Suppressor macrophage (primary cell): ENCODE data around the gene PIGP.
"Not testable (repeated sequence)": the region's sequence is repeated elsewhere in the genome, so short reads cannot be mapped to it uniquely, and the experiment has no call there.

Experiments
- DNase-seq, 4 experiments: peaks; one replicate each; pipeline ENCODE4 v3.0.0-alpha.2; 2020 to 2022
- total RNA-seq, 17 experiments: gene quantifications; one replicate each; lab custom pipeline; 2026; ENCODE audit warnings: mixed read lengths in 6 of 17, inconsistent platforms in 3 of 17; lab: John Stamatoyannopoulos, UW

Gene PIGP
- 4.4 to 18.9 (median 9.0) reads per million in 17 experiments for total RNA-seq

DNA sequence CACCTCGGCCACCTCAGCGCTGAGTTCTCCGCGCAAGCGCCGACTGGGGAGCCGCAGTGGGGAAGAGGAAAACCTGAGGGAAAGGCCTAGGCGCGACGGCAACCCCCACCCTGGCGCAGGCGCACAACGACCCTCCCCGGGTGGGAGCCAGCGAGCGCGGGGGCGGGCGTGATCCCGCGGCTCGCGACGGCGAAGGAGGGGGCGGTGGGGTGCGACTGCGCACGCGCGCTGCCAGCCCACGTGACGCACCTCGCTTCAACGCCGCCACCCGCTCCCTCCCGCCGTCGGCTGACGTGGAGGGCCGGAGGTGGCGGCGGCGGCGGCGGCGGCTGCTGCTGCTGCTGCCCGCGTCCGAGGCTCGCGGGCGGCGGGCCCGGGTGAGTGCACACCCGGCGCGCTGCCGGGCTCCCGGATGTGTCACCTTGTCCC lies at the start of gene PIGP, which contains the start of gene TTC3:
TSS of gene PIGP (minus strand) at position 84 of the 429 bp plus-strand sequence. CDS start 556 bp downstream, outside the sequence.
TSS of gene TTC3 (plus strand) at position 267 of the 429 bp plus-strand sequence. CDS start 14,004 bp downstream, outside the sequence.
- DNase-seq, result peak; percentile 97 to 99 (median 99)

GRCh38 chr21:37119421-37120218 lies 46.7 kb upstream of the PIGP start:
- DNase-seq, result no peak

DNA sequence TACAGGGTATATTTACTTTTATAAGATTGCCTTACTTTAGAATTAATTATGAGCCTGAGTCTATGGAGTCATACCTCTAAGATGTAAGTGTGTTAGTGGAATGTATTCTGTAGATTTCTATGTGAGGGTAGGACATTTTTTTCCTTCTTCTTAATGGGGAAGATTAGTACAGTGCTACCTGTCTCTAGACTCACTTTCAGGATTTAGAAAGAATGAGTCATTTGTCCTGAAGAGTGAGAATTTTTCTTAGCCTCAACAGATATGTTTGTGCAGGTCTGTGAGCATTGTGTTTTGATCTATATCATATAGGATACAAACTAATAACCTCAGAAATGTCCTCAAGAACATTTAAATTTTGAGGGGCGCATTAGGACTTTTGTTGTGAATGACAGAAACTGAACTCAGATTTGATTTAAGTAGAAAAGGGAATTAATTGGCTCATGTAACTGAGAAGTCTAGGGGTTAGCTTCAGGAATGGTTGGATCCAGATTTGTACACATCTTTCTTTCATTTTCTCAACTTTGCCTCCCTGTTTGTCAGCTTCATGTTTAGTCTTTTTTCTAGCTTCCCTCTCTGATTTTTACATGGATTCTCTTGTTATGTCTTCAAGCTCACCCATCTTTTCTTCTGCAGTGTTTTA lies 45.4 kb upstream of the PIGP start:
- DNase-seq, result no peak

GRCh38 chr21:37117204-37117603 lies 44.3 kb upstream of the PIGP start:
- DNase-seq, result no peak

GRCh38 chr21:37116459-37116858 lies 43.6 kb upstream of the PIGP start:
- not testable (repeated sequence) for DNase-seq

GRCh38 chr21:37114301-37114700 lies 41.4 kb upstream of the PIGP start:
- not testable (repeated sequence) for DNase-seq

GRCh38 chr21:37111029-37111428 lies 38.2 kb upstream of the PIGP start:
- not testable (repeated sequence) for DNase-seq

- DNase-seq, result no peak
These were observed 34.1 kb upstream of the PIGP start for GRCh38 chr21:37106998-37107397.

DNA sequence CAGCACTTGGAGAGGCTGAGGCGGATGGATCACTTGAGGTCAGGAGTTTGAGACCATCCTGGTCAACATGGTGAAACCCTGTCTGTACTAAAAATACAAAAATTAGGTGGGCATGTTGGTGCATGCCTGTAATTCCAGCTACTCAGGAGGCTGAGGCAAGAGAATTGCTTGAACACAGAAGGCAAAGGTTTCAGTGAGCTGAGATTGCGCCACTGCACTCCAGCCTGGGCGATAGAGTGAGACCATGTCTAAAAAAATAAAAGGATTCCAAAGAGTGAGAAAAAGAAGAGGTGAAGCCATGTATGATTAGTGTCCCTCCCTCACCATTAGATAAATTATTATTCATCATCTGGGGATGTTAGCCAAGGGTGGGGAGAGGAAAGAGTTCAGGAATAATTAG lies 29.9 kb upstream of the PIGP start:
- DNase-seq, result not testable (repeated sequence)

GRCh38 chr21:37101384-37101783 lies 28.5 kb upstream of the PIGP start:
- DNase-seq, result no peak

DNA sequence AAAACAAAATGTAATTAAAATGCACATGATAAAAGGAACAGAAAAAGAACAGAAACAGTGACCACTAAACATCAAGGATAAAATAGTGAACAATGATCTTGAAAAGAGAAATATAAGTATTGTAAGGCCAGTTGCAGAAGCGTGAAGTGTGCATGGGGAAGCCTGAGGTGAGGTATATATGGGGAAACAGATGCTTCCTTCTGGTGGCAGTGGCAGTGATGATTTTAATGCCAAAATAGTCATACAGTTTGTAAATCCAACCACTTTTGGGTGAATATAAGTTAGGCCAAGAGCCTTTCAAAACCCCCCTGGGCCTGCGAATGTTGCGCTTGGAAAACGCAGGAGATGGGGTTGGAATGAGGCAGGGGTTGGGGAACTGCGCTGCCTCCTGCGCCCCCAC lies 27.4 kb upstream of the PIGP start:
- no peak for DNase-seq

GRCh38 chr21:37098751-37099150 lies 25.9 kb upstream of the PIGP start:
- DNase-seq, result no peak

DNA sequence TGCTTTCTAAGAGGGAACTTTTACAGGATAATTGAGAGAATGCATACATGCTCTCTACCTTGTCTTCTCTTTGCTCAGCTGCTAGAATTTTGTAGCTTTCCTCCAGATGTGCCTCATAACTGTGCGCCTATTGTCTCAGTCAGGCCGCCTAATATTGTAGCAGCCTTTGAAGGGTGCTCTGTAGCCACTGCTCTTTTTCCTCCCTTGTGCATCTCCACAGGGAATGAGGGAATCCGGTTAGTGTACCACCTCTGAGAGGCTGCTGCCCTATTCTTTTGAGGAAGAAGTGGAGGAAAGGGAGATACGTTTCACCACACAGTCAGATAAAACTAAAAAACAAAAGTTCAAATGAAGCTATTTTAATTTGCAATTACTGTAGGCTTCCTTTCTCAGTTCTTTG lies 22.9 kb upstream of the PIGP start:
- no peak for DNase-seq

- DNase-seq, result no peak
These were observed 21.1 kb upstream of the PIGP start for GRCh38 chr21:37093977-37094376.

- DNase-seq, result peak in 2 of 4 experiments; percentile 23 to 40
These were observed 15.4 kb upstream of the PIGP start for GRCh38 chr21:37088186-37088735.

- peak in 3 of 4 experiments; percentile 19 to 32 (median 31) for DNase-seq
These were observed 14.3 kb upstream of the PIGP start for GRCh38 chr21:37087188-37087587.

GRCh38 chr21:37085726-37086125 lies 12.9 kb upstream of the PIGP start:
- no peak for DNase-seq

- peak; percentile 11 to 49 (median 32) for DNase-seq
These were observed 10.1 kb upstream of the PIGP start for GRCh38 chr21:37082856-37083528.

DNA sequence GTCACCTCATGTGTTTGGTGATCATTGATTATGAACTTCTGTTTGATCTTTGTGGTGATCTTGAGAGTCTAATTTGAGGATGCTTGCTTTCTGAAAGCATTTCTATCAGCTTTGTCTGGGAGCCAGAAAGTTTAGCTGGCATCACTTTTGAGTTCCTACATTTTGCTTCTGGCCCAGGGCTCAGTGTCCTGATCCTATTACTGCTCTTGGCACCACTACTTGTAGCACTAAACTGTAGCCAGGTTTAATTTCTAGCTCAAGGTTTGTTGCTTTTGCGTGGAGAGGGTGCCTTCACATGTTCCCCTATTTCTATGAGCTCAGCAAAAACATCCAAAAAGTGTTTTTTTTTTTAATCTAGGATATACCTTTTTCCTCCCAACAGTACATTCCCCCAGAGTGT lies 9.5 kb upstream of the PIGP start:
- no peak for DNase-seq

GRCh38 chr21:37079211-37079824 lies 6.4 kb upstream of the PIGP start:
- DNase-seq, result peak in 3 of 4 experiments; percentile 50 to 71 (median 67)

- no peak for DNase-seq
These were observed 4.5 kb upstream of the PIGP start for GRCh38 chr21:37077403-37077802.
